Breast epithelium (tissue), 4 donors: Measurements from ENCODE around the gene CAMK4. TPM values are rescaled to one million over a fixed set of nuclear protein-coding genes. Genes with fewer than 3 reads are reported as not detected.

Experiments used
- DNase-seq, 2 donors: peaks; one replicate each; pipeline ENCODE4 v3.0.0-alpha.2; 2019; ENCODE audit warnings: low spot score in 2 of 2
- H3K27ac ChIP-seq, 2 donors: fragments of 200-600 bp; sonication (generic) in 1 of 2; one replicate each; pipeline ENCODE4 v1.5.1; 2016 to 2019; ENCODE audit warnings: mild to moderate bottlenecking in 1 of 2
- H3K27me3 ChIP-seq, 2 donors: fragments of 200-600 bp; sonication (generic) in 1 of 2; one replicate each; pipeline versions ENCODE4 v1.5.1 to v1.6.0; 2017 to 2019; ENCODE audit warnings: control low read depth in 1 of 2, mild to moderate bottlenecking in 1 of 2
- H3K36me3 ChIP-seq: fragments of 200-600 bp; one replicate; pipeline ENCODE4 v1.5.1; 2019
- H3K4me1 ChIP-seq, 2 donors: fragments of 200-600 bp; sonication (generic); one replicate each; pipeline ENCODE4 v1.5.1; 2016 to 2019; ENCODE audit warnings: control low read depth in 1 of 2
- H3K4me3 ChIP-seq, 3 donors: fragments of 200-600 bp; sonication (generic); 1 replicate in 2 of 3; 2 replicates in 1 of 3; pipeline ENCODE4 v1.5.1; 2016 to 2019; ENCODE audit warnings: mild to moderate bottlenecking in 3 of 3, moderate library complexity in 2 of 3
- H3K9me3 ChIP-seq, 2 donors: fragments of 200-600 bp; sonication (generic) in 1 of 2; one replicate each; pipeline ENCODE4 v1.5.1; 2016 to 2019; ENCODE audit warnings: control low read depth in 1 of 2
- CTCF ChIP-seq, 3 donors: fragments of 450-650 bp; IDR thresholded peaks; one replicate each; pipeline ENCODE4 v1.5.1; 2016 to 2017; ENCODE audit warnings: antibody characterized with exemption in 3 of 3, mild to moderate bottlenecking in 3 of 3, moderate library complexity in 3 of 3
- POLR2A ChIP-seq: fragments of 450-650 bp; IDR thresholded peaks from one replicate; pipeline ENCODE4 v1.6.1; 2016; ENCODE audit warnings: antibody characterized with exemption, mild to moderate bottlenecking, moderate library complexity
- POLR2AphosphoS5 ChIP-seq, 3 donors: sonication (generic); formaldehyde crosslinking; IDR thresholded peaks; one replicate each; pipeline ENCODE4 v1.6.1; 2017; ENCODE audit warnings: antibody characterized with exemption in 3 of 3
- intact Hi-C: fragments of 100-400 bp; cut with DNase I; formaldehyde crosslinking; loops from one replicate; pipeline ENCODE4 v1.15.1; 2023; ENCODE audit warnings: low total_unique reads
- total RNA-seq, 3 donors: library from RNA; depleted of rRNA; stranded (reverse); fragments of >200 nt; gene quantifications; one replicate each; pipeline ENCODE4 v1.1.0, GENCODE V29; 2016

CAMK4 gene
- total RNA-seq, 3 donors from 2014 or later, result 0.98 to 1.5 (median 1.4) TPM

DNA sequence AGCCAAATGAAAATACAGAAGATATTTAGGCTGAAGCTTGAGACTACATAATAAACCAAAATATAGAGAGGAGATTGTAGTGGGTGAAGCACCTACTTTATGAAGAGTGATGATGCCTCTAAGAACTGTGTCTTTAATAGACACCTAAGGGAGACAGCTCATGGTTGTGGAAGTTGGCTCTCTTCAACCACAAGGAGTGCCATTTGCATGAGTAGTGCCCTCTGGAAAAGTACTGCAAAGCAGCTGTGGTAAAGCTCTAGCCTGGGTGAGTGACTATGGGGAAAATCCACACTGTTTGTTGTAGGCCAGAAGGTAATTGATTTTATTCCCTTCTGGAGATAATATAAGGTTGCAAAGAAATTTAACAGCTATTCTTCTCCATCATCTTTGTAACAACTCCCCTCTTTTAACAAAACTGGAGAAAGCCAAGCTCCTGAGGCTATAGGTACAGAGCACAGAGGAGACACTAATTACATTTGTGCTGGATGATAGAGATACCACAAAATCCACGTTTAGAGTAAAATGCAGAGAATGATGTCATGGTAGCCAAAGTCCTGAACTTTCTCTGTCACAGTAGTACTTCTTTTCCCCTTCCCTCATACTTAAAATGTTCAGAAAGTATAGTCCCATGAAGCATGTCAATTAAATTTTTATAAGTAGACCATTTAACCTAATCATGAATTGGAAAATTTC lies 165.4 kb downstream of the CAMK4 start:
- intact Hi-C loops, result no loop called here
- Histone ChIP-seq H3K27ac (no peak overlapping the region), H3K9me3 (no peaks in the 10 kb centered on the region), H3K27me3 (no peaks in the 10 kb centered on the region), H3K4me1 (no peaks in the 10 kb centered on the region), H3K4me3 (no peak overlapping the region), H3K36me3 (no peaks in the 10 kb centered on the region)
- TF ChIP-seq POLR2AphosphoS5 (IDR thresholded peaks at IDR 0.05) (no peak), CTCF (IDR thresholded peaks at IDR 0.05) (no peak), POLR2A (no peak)
- no peak for DNase-seq

DNA sequence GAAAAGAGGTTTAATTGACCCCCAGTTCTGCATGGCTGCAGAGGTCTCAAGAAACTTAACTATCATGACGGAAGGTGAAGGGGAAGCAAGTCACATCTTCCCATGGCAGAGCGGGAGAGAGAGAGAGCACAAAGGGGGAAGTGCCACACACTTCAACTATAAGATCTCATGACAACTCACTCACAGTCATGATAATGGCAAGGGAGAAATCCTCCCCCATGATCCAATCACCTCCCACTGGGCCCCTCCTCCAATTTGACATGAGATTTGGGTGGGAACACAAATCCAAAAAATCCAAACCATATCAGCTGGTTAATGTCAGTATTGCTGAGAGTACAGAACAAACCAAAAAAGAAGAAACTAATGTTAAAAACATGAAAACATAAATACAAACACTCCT lies 168.0 kb downstream of the CAMK4 start:
- Histone ChIP-seq H3K4me1 (no peaks in the 10 kb centered on the region), H3K27me3 (no peaks in the 10 kb centered on the region), H3K4me3 (no peak overlapping the region), H3K36me3 (no peaks in the 10 kb centered on the region), H3K9me3 (no peaks in the 10 kb centered on the region), H3K27ac (no peak overlapping the region)
- intact Hi-C loops, result no loop called here
- DNase-seq, result no peak
- no peak for TF ChIP-seq POLR2AphosphoS5 (IDR thresholded peaks at IDR 0.05)
- no peak for TF ChIP-seq CTCF (IDR thresholded peaks at IDR 0.05)
- no peak for TF ChIP-seq POLR2A

DNA sequence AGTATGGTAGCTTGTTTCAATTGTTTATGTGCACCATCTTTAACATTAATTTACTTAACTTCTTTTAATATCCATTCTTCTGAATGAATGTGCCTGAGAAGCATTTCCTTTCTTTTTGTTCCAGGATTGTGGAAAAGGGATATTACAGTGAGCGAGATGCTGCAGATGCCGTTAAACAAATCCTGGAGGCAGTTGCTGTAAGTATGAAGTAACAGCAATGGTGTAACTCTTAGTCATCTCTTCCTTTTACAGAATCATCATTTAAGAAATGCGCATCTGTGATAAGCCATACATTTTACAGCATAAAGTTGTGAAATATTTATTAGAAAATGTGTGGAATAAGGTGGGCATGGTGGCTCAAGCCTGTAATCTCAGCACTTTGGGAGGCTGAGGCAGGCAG lies 170.4 kb downstream of the CAMK4 start:
- Histone ChIP-seq H3K27me3 (no peaks in the 10 kb centered on the region), H3K27ac (no peak overlapping the region), H3K36me3 (no peaks in the 10 kb centered on the region), H3K4me3 (no peak overlapping the region), H3K4me1 (no peaks in the 10 kb centered on the region), H3K9me3 (no peaks in the 10 kb centered on the region)
- no peak for DNase-seq
- intact Hi-C loops, result no loop called here
- no peak for TF ChIP-seq POLR2A
- TF ChIP-seq POLR2AphosphoS5 (IDR thresholded peaks at IDR 0.05), result no peak
- TF ChIP-seq CTCF (IDR thresholded peaks at IDR 0.05), result no peak

DNA sequence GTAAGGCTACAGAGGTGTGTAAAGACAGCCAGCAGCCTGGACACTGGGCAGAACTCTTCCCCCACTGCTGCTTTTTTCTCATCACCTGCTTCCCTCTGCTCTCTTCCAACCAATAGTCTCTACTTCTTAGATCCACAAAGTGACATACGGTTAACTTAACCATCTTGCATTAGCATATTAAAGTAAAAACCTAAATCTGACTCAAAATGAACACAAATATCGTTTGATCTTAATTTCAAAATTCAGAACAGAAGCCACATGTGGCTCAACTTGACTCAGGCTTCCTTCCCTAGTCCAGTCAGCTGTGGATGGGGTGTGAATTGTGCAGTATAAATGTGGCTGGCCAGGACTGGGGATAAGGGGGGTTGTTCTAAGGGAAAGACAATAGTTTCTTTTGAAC lies 173.8 kb downstream of the CAMK4 start:
- no peak for DNase-seq
- Histone ChIP-seq H3K9me3 (no peaks in the 10 kb centered on the region), H3K27ac (no peak overlapping the region), H3K4me1 (no peaks in the 10 kb centered on the region), H3K36me3 (no peaks in the 10 kb centered on the region), H3K27me3 (no peaks in the 10 kb centered on the region), H3K4me3 (no peak overlapping the region)
- TF ChIP-seq POLR2A (no peak), CTCF (IDR thresholded peaks at IDR 0.05) (no peak), POLR2AphosphoS5 (IDR thresholded peaks at IDR 0.05) (no peak)
- intact Hi-C loops, result no loop called here

- Histone ChIP-seq H3K4me3 (no peak overlapping the region), H3K27me3 (no peaks in the 10 kb centered on the region), H3K27ac (no peak overlapping the region), H3K36me3 (no peaks in the 10 kb centered on the region), H3K4me1 (no peaks in the 10 kb centered on the region), H3K9me3 (no peaks in the 10 kb centered on the region)
- intact Hi-C loops, result no loop called here
- no peak for DNase-seq
- TF ChIP-seq POLR2AphosphoS5 (IDR thresholded peaks at IDR 0.05) (no peak), CTCF (IDR thresholded peaks at IDR 0.05) (no peak), POLR2A (no peak)
These were observed 174.9 kb downstream of the CAMK4 start for GRCh38 chr5:111399113-111399512.
